HG02885 (cell line): ENCODE results near the gene GAPDHS.
A peak's percentile ranks its signal among the peaks of the same experiment; 100 is the strongest.

Experiments
- ATAC-seq: cut with Tn5 transposase; IDR thresholded peaks from one replicate; pipeline ENCODE4 v1.9.1; 2021; ENCODE audit warnings: mild to moderate bottlenecking; ENCODE audit not compliant: unreplicated experiment, poor library complexity

Gene GAPDHS

GRCh38 chr19:35554076-35554475, 20.8 kb downstream of the GAPDHS start:
- no peak for ATAC-seq

GRCh38 chr19:35555301-35556005, 22.2 kb downstream of the GAPDHS start:
- no peak for ATAC-seq

GRCh38 chr19:35556025-35556590, 22.9 kb downstream of the GAPDHS start:
- ATAC-seq: no peak

GRCh38 chr19:35556846-35557538, 23.7 kb downstream of the GAPDHS start:
- ATAC-seq: no peak

GRCh38 chr19:35557539-35558399, 24.5 kb downstream of the GAPDHS start:
- ATAC-seq: no peak

- no peak for ATAC-seq
These were observed 25.4 kb downstream of the GAPDHS start for GRCh38 chr19:35558400-35559280.

- peak; percentile 65 for ATAC-seq
These were observed 26.0 kb downstream of the GAPDHS start for GRCh38 chr19:35559281-35559659.

GRCh38 chr19:35559781-35560180, 26.5 kb downstream of the GAPDHS start:
- no peak for ATAC-seq

- no peak for ATAC-seq
These were observed 27.0 kb downstream of the GAPDHS start for GRCh38 chr19:35560271-35560670.

GRCh38 chr19:35560677-35561076, 27.4 kb downstream of the GAPDHS start:
- ATAC-seq: no peak

GRCh38 chr19:35561436-35561835, 28.2 kb downstream of the GAPDHS start:
- ATAC-seq: no peak

- no peak for ATAC-seq
These were observed 29.1 kb downstream of the GAPDHS start for GRCh38 chr19:35562336-35562735.

GRCh38 chr19:35562776-35563175, 29.5 kb downstream of the GAPDHS start:
- no peak for ATAC-seq

- ATAC-seq: no peak
These were observed 30.1 kb downstream of the GAPDHS start, which contains the start of gene ATP4A for GRCh38 chr19:35563207-35563829. ATP4A (minus strand) TSS chr19:35563658; CDS start chr19:35563629, 29 bp downstream.

- no peak for ATAC-seq
These were observed 32.0 kb downstream of the GAPDHS start for GRCh38 chr19:35565016-35565856.

GRCh38 chr19:35566738-35567137, 33.5 kb downstream of the GAPDHS start:
- no peak for ATAC-seq

- no peak for ATAC-seq
These were observed 36.1 kb downstream of the GAPDHS start for GRCh38 chr19:35569281-35569781.

- ATAC-seq: no peak
These were observed 38.2 kb downstream of the GAPDHS start for GRCh38 chr19:35571406-35571965.
